ENCODE data around the gene JAZF1. TPM values are rescaled to one million over a fixed set of nuclear protein-coding genes. Genes with fewer than 3 reads are reported as not detected.

JAZF1 gene
- total RNA-seq, 1 donor from 2014 or later = 33.8 TPM

GRCh38 chr7:27906385-27907091 is 274.1 kb downstream of the JAZF1 start:
- Mint-ChIP-seq H3K27me3 (ENCODE audit: low read depth) (no peaks in the 10 kb centered on the region), H3K9me3 (ENCODE audit: low read depth) (no peaks in the 10 kb centered on the region), H3K4me3 (ENCODE audit: unreplicated experiment) (no peak overlapping the region), H3K4me1 (ENCODE audit: low read depth) (peaks cover 11% of the 10 kb centered on the region), H3K27ac (ENCODE audit: unreplicated experiment) (no peak overlapping the region), H3K36me3 (ENCODE audit: low read depth) (no peaks in the 10 kb centered on the region)
- DNase-seq (ENCODE audit: low spot score) = no peak
- TF ChIP-seq CTCF (IDR thresholded peaks at IDR 0.05) = no peak

- H3K4me1 Mint-ChIP-seq (ENCODE audit: low read depth) = peaks cover 17% of the 10 kb centered on the region
- no peaks in the 10 kb centered on the region for H3K9me3 Mint-ChIP-seq (ENCODE audit: low read depth)
These were observed 274.6 kb downstream of the JAZF1 start for GRCh38 chr7:27905951-27906350.

GRCh38 chr7:27901028-27901760 is 279.4 kb downstream of the JAZF1 start:
- no peak for TF ChIP-seq CTCF (IDR thresholded peaks at IDR 0.05)
- Mint-ChIP-seq H3K4me1 (ENCODE audit: low read depth) (peaks cover 37% of the 10 kb centered on the region), H3K27me3 (ENCODE audit: low read depth) (no peaks in the 10 kb centered on the region), H3K36me3 (ENCODE audit: low read depth) (no peaks in the 10 kb centered on the region), H3K4me3 (ENCODE audit: unreplicated experiment) (peak overlapping the region; percentile 69), H3K9me3 (ENCODE audit: low read depth) (no peaks in the 10 kb centered on the region), H3K27ac (ENCODE audit: unreplicated experiment) (peak overlapping the region; percentile 89)
- no peak for DNase-seq (ENCODE audit: low spot score)

More at GRCh38 chr7:27905951-27906350, 274.6 kb downstream of the JAZF1 start:
- no peak for DNase-seq (ENCODE audit: low spot score)
- Mint-ChIP-seq H3K4me3 (ENCODE audit: unreplicated experiment) (no peak overlapping the region), H3K27ac (ENCODE audit: unreplicated experiment) (no peak overlapping the region), H3K27me3 (ENCODE audit: low read depth) (no peaks in the 10 kb centered on the region), H3K36me3 (ENCODE audit: low read depth) (no peaks in the 10 kb centered on the region)
- TF ChIP-seq CTCF (IDR thresholded peaks at IDR 0.05) = no peak

GRCh38 chr7:27900006-27900405 is 280.6 kb downstream of the JAZF1 start:
- Mint-ChIP-seq H3K27me3 (ENCODE audit: low read depth) (no peaks in the 10 kb centered on the region), H3K9me3 (ENCODE audit: low read depth) (no peaks in the 10 kb centered on the region), H3K4me1 (ENCODE audit: low read depth) (peaks cover 36% of the 10 kb centered on the region), H3K4me3 (ENCODE audit: unreplicated experiment) (no peak overlapping the region), H3K36me3 (ENCODE audit: low read depth) (no peaks in the 10 kb centered on the region), H3K27ac (ENCODE audit: unreplicated experiment) (peak overlapping the region; percentile 55)
- TF ChIP-seq CTCF (IDR thresholded peaks at IDR 0.05) = no peak
- no peak for DNase-seq (ENCODE audit: low spot score)

- no peak for DNase-seq (ENCODE audit: low spot score)
- no peaks in the 10 kb centered on the region for H3K27me3 Mint-ChIP-seq (ENCODE audit: low read depth)
- H3K36me3 Mint-ChIP-seq (ENCODE audit: low read depth) = no peaks in the 10 kb centered on the region
- peaks cover 36% of the 10 kb centered on the region for H3K4me1 Mint-ChIP-seq (ENCODE audit: low read depth)
- H3K27ac Mint-ChIP-seq (ENCODE audit: unreplicated experiment) = peak overlapping the region; percentile 55
- H3K9me3 Mint-ChIP-seq (ENCODE audit: low read depth) = no peaks in the 10 kb centered on the region
- no peak for TF ChIP-seq CTCF (IDR thresholded peaks at IDR 0.05)
- no peak overlapping the region for H3K4me3 Mint-ChIP-seq (ENCODE audit: unreplicated experiment)
These were observed 281.0 kb downstream of the JAZF1 start for GRCh38 chr7:27899601-27900000.

Measured in chondrocyte (in vitro differentiated cells).